Mesendoderm (in vitro differentiated cells): ENCODE data around the gene FOS.

ENCODE experiments used
- DNase-seq: peaks from one replicate; pipeline ENCODE4 v3.0.0; 2013
- H2AK5ac ChIP-seq: 2 replicates; pipeline ENCODE4 v1.6.1; 2013; ENCODE audit warnings: low read length, inconsistent platforms
- H2BK120ac ChIP-seq: 2 replicates; pipeline ENCODE4 v1.6.1; 2013; ENCODE audit warnings: low read depth, mild to moderate bottlenecking, low read length, moderate library complexity, mixed read lengths
- H2BK15ac ChIP-seq: replicated peaks from 2 replicates; pipeline ENCODE4 v1.6.1; 2013; ENCODE audit warnings: low read depth, mild to moderate bottlenecking, moderate library complexity
- H2BK5ac ChIP-seq: 2 replicates; pipeline ENCODE4 v1.6.1; 2013; ENCODE audit warnings: low read length, inconsistent platforms
- H3K18ac ChIP-seq: 2 replicates; pipeline ENCODE4 v1.6.1; 2013; ENCODE audit warnings: mild to moderate bottlenecking, low read length, mixed read lengths
- H3K23ac ChIP-seq: one replicate; pipeline ENCODE4 v1.6.1; 2013; ENCODE audit warnings: low read length
- H3K27ac ChIP-seq: 2 replicates; pipeline ENCODE4 v1.5.1; 2013; ENCODE audit warnings: low read depth, mild to moderate bottlenecking, inconsistent platforms, low read length, moderate library complexity
- H3K27me3 ChIP-seq: 2 replicates; pipeline ENCODE4 v1.6.1; 2013; ENCODE audit warnings: low read length, control low read depth, mild to moderate bottlenecking, inconsistent platforms; ENCODE audit not compliant: insufficient read depth, poor library complexity
- H3K36me3 ChIP-seq: 2 replicates; pipeline ENCODE4 v1.6.1; 2013; ENCODE audit warnings: low read length, inconsistent platforms; ENCODE audit not compliant: control insufficient read depth, insufficient read depth
- H3K4ac ChIP-seq: one replicate; pipeline ENCODE4 v1.6.1; 2013; ENCODE audit warnings: low read depth, mild to moderate bottlenecking, low read length, moderate library complexity
- H3K4me1 ChIP-seq: 2 replicates; pipeline ENCODE4 v1.6.1; 2013; ENCODE audit warnings: low read depth, low read length, inconsistent platforms; ENCODE audit not compliant: control insufficient read depth
- H3K4me2 ChIP-seq: 2 replicates; pipeline ENCODE4 v1.6.1; 2013; ENCODE audit warnings: low read length
- H3K4me3 ChIP-seq: 2 replicates; pipeline ENCODE4 v1.5.1; 2013; ENCODE audit warnings: mild to moderate bottlenecking, low read length
- H3K56ac ChIP-seq: one replicate; pipeline ENCODE4 v1.6.1; 2013; ENCODE audit warnings: low read length
- H3K79me1 ChIP-seq: 2 replicates; pipeline ENCODE4 v1.6.1; 2013; ENCODE audit warnings: low read length, inconsistent platforms
- H3K79me2 ChIP-seq: 2 replicates; pipeline ENCODE4 v1.6.1; 2013; ENCODE audit warnings: mild to moderate bottlenecking, low read length; ENCODE audit not compliant: control insufficient read depth, insufficient read depth
- H3K9ac ChIP-seq: 2 replicates; pipeline ENCODE4 v1.6.1; 2013; ENCODE audit warnings: low read length, inconsistent platforms
- H4K5ac ChIP-seq: one replicate; pipeline ENCODE4 v1.6.1; 2013; ENCODE audit warnings: low read length
- H4K8ac ChIP-seq: one replicate; pipeline ENCODE4 v1.6.1; 2013; ENCODE audit warnings: low read depth, mild to moderate bottlenecking, control low read depth, low read length, moderate library complexity
- WGBS: extraction: QIAGEN DNeasy Blood & Tissue Kit; methylation state at CpG from one replicate; pipeline ENCODE4 v1.1.7; 2013; ENCODE audit warnings: low lambda C conversion rate, missing lambda C conversion rate; ENCODE audit not compliant: insufficient coverage; ENCODE audit errors: extremely low coverage; 5-methylcytosine and 5-hydroxymethylcytosine counted together

FOS gene

GRCh38 chr14:75268633-75269550 lies 9.7 kb upstream of the FOS start:
- Histone ChIP-seq H3K79me2 (no peaks in the 10 kb centered on the region), H2AK5ac (no peak overlapping the region), H2BK15ac (no peak overlapping the region), H4K8ac (no peak overlapping the region), H3K79me1 (no peaks in the 10 kb centered on the region), H3K36me3 (no peaks in the 10 kb centered on the region), H3K27ac (no peak overlapping the region), H2BK5ac (no peak overlapping the region), H3K4me2 (no peak overlapping the region), H3K4me1 (no peaks in the 10 kb centered on the region), H3K4ac (no peak overlapping the region), H3K23ac (no peak overlapping the region), H3K4me3 (no peak overlapping the region), H3K18ac (no peak overlapping the region), H3K56ac (peak overlapping the region; percentile 31), H3K9ac (no peak overlapping the region), H2BK120ac (no peak overlapping the region), H4K5ac (no peak overlapping the region), H3K27me3 (no peaks in the 10 kb centered on the region)
- DNase-seq, result peak; percentile 75
- no CpG with 5 or more reads among the region's 7 CpGs for WGBS

- no peak overlapping the region for H3K4ac ChIP-seq
- no peaks in the 10 kb centered on the region for H3K79me2 ChIP-seq
- H3K4me3 ChIP-seq, result no peak overlapping the region
- H3K56ac ChIP-seq, result no peak overlapping the region
- DNase-seq, result no peak
- no peak overlapping the region for H4K8ac ChIP-seq
- WGBS, result no CpG with 5 or more reads among the region's 9 CpGs
- H2BK15ac ChIP-seq, result no peak overlapping the region
- no peak overlapping the region for H2BK5ac ChIP-seq
- H3K36me3 ChIP-seq, result no peaks in the 10 kb centered on the region
- H2BK120ac ChIP-seq, result no peak overlapping the region
- H3K18ac ChIP-seq, result no peak overlapping the region
- no peak overlapping the region for H2AK5ac ChIP-seq
- H3K23ac ChIP-seq, result no peak overlapping the region
- H3K9ac ChIP-seq, result no peak overlapping the region
- no peak overlapping the region for H4K5ac ChIP-seq
- H3K79me1 ChIP-seq, result no peaks in the 10 kb centered on the region
- no peak overlapping the region for H3K27ac ChIP-seq
- no peak overlapping the region for H3K4me2 ChIP-seq
- no peaks in the 10 kb centered on the region for H3K27me3 ChIP-seq
- no peaks in the 10 kb centered on the region for H3K4me1 ChIP-seq
These were observed 7.1 kb upstream of the FOS start for GRCh38 chr14:75271514-75271913.

GRCh38 chr14:75273272-75274049 lies 5.2 kb upstream of the FOS start:
- no peak overlapping the region for H3K18ac ChIP-seq
- H3K56ac ChIP-seq, result no peak overlapping the region
- H3K27ac ChIP-seq, result no peak overlapping the region
- H3K23ac ChIP-seq, result no peak overlapping the region
- no peak for DNase-seq
- no peak overlapping the region for H4K8ac ChIP-seq
- no peak overlapping the region for H2AK5ac ChIP-seq
- no peak overlapping the region for H3K4ac ChIP-seq
- H3K4me2 ChIP-seq, result no peak overlapping the region
- H3K9ac ChIP-seq, result no peak overlapping the region
- H2BK120ac ChIP-seq, result no peak overlapping the region
- H3K79me2 ChIP-seq, result no peaks in the 10 kb centered on the region
- H3K4me1 ChIP-seq, result no peaks in the 10 kb centered on the region
- no peak overlapping the region for H4K5ac ChIP-seq
- H2BK15ac ChIP-seq, result no peak overlapping the region
- WGBS, result no CpG with 5 or more reads among the region's 13 CpGs
- no peak overlapping the region for H2BK5ac ChIP-seq
- no peaks in the 10 kb centered on the region for H3K36me3 ChIP-seq
- no peaks in the 10 kb centered on the region for H3K79me1 ChIP-seq
- H3K4me3 ChIP-seq, result no peak overlapping the region
- H3K27me3 ChIP-seq, result no peaks in the 10 kb centered on the region

- no peaks in the 10 kb centered on the region for H3K27me3 ChIP-seq
These were observed 4.4 kb upstream of the FOS start for GRCh38 chr14:75274050-75274898.

GRCh38 chr14:75274899-75275569 lies 3.6 kb upstream of the FOS start:
- Histone ChIP-seq H3K36me3 (no peaks in the 10 kb centered on the region), H3K27me3 (no peaks in the 10 kb centered on the region), H3K4ac (no peak overlapping the region), H3K27ac (no peak overlapping the region), H4K5ac (no peak overlapping the region), H4K8ac (no peak overlapping the region), H3K4me2 (no peak overlapping the region), H2BK5ac (no peak overlapping the region), H3K4me3 (no peak overlapping the region), H2BK120ac (no peak overlapping the region), H3K56ac (no peak overlapping the region), H3K9ac (no peak overlapping the region), H3K18ac (no peak overlapping the region), H3K79me2 (peaks cover 5% of the 10 kb centered on the region), H3K23ac (no peak overlapping the region), H2AK5ac (no peak overlapping the region), H2BK15ac (no peak overlapping the region), H3K4me1 (peaks cover 5% of the 10 kb centered on the region), H3K79me1 (peaks cover 6% of the 10 kb centered on the region)
- no CpG with 5 or more reads among the region's 9 CpGs for WGBS
- no peak for DNase-seq

More at GRCh38 chr14:75274050-75274898, 4.4 kb upstream of the FOS start:
- Histone ChIP-seq H3K79me2 (peaks cover 2% of the 10 kb centered on the region), H3K4me2 (no peak overlapping the region), H3K56ac (no peak overlapping the region), H3K4me3 (no peak overlapping the region), H4K5ac (no peak overlapping the region), H3K18ac (no peak overlapping the region), H2BK15ac (no peak overlapping the region), H2BK5ac (no peak overlapping the region), H3K9ac (no peak overlapping the region), H3K4ac (no peak overlapping the region), H3K79me1 (peaks cover 1% of the 10 kb centered on the region), H3K23ac (no peak overlapping the region), H3K27ac (no peak overlapping the region), H3K36me3 (no peaks in the 10 kb centered on the region), H4K8ac (no peak overlapping the region), H3K4me1 (no peaks in the 10 kb centered on the region), H2AK5ac (no peak overlapping the region), H2BK120ac (no peak overlapping the region)
- DNase-seq, result no peak
- WGBS, result no CpG with 5 or more reads among the region's 6 CpGs
